Esophagus squamous epithelium (tissue), 5 donors: ENCODE measurements around the gene PTPRG. TPM values are rescaled to one million over a fixed set of nuclear protein-coding genes. Genes with fewer than 3 reads are reported as not detected.

Source experiments
- DNase-seq: peaks from one replicate; lab custom pipeline; 2025; lab: John Stamatoyannopoulos, UW
- H3K27ac ChIP-seq, 4 donors: fragments of 200-600 bp; sonication (generic); one replicate each; pipeline ENCODE4 v1.5.1; 2016 to 2019; ENCODE audit warnings: mild to moderate bottlenecking in 1 of 4
- H3K27me3 ChIP-seq, 4 donors: fragments of 200-600 bp; sonication (generic); 1 replicate in 3 of 4; 2 replicates in 1 of 4; pipeline versions ENCODE4 v1.5.1 to v1.6.0; 2017 to 2021; ENCODE audit warnings: antibody characterized with exemption in 1 of 4
- H3K36me3 ChIP-seq, 3 donors: fragments of 200-600 bp; sonication (generic); one replicate each; pipeline ENCODE4 v1.5.1; 2016 to 2019
- H3K4me1 ChIP-seq, 3 donors: fragments of 200-600 bp; sonication (generic); one replicate each; pipeline ENCODE4 v1.5.1; 2017 to 2019
- H3K4me3 ChIP-seq, 4 donors: fragments of 200-600 bp; sonication (generic); 1 replicate in 3 of 4; 2 replicates in 1 of 4; pipeline ENCODE4 v1.5.1; 2016 to 2019; ENCODE audit warnings: mild to moderate bottlenecking in 2 of 4, moderate library complexity in 1 of 4
- H3K9me3 ChIP-seq, 3 donors: fragments of 200-600 bp; sonication (generic); one replicate each; pipeline ENCODE4 v1.5.1; 2016 to 2019
- CTCF ChIP-seq, 6 experiments: fragments of 450-650 bp in 4 of 6; fragments of 200-600 bp in 2 of 6; sonication (generic) in 2 of 6; IDR thresholded peaks; one replicate each; pipeline ENCODE4 v1.5.1; 2016 to 2019; ENCODE audit warnings: antibody characterized with exemption in 6 of 6, mild to moderate bottlenecking in 4 of 6, moderate library complexity in 4 of 6
- POLR2A ChIP-seq, 4 donors: fragments of 450-650 bp; IDR thresholded peaks; one replicate each; pipeline ENCODE4 v1.6.1; 2017; ENCODE audit warnings: antibody characterized with exemption in 4 of 4, mild to moderate bottlenecking in 4 of 4, moderate library complexity in 3 of 4
- WGBS, 2 donors: methylation state at CpG; one replicate each; pipeline ENCODE4 v1.1.5; 2018; 5-methylcytosine and 5-hydroxymethylcytosine counted together
- intact Hi-C: fragments of 100-400 bp; cut with DNase I; formaldehyde crosslinking; loops from one replicate; pipeline ENCODE4 v1.15.0; 2022
- total RNA-seq, 4 donors: library from RNA; depleted of rRNA; stranded (reverse); fragments of >200 nt; gene quantifications; one replicate each; pipeline ENCODE4 v1.1.0, GENCODE V29; 2016
- donor health status: DM: yes; HTN: yes; CAD: no.

PTPRG gene
- total RNA-seq, 4 donors from 2014 or later = 3.7 to 42.2 (median 15.2) TPM

GRCh38 chr3:61565569-61565968 lies 4.2 kb downstream of the PTPRG start:
- Histone ChIP-seq H3K27me3 (peaks cover 0 to 48% (median 0%) of the 10 kb centered on the region in 4 donors), H3K4me1 (peaks cover 4 to 48% (median 12%) of the 10 kb centered on the region in 3 donors), H3K27ac (no peak overlapping the region), H3K4me3 (no peak overlapping the region), H3K9me3 (no peaks in the 10 kb centered on the region), H3K36me3 (no peaks in the 10 kb centered on the region)
- intact Hi-C loops = loop anchor here (10.0 kb wide), 2 partner anchors 289 to 619 kb away; no protein-coding TSS in a partner anchor
- DNase-seq = no peak
- WGBS, 2 donors = 51 to 72% methylated on average over 4 of the region's 4 CpGs
- no peak for TF ChIP-seq CTCF (IDR thresholded peaks at IDR 0.05)
- TF ChIP-seq POLR2A (IDR thresholded peaks at IDR 0.05) = no peak

GRCh38 chr3:61568127-61568526 lies 6.8 kb downstream of the PTPRG start:
- intact Hi-C loops = loop anchor here (10.0 kb wide), 2 partner anchors 287 to 617 kb away; no protein-coding TSS in a partner anchor
- 92 to 100% methylated on average over 1 of the region's 1 CpG for WGBS, 2 donors
- H3K4me1 ChIP-seq = peaks cover 4 to 27% (median 7%) of the 10 kb centered on the region in 3 donors

GRCh38 chr3:61569856-61570580 lies 8.6 kb downstream of the PTPRG start:
- TF ChIP-seq POLR2A (IDR thresholded peaks at IDR 0.05) (no peak), CTCF (IDR thresholded peaks at IDR 0.05) (no peak)

More at GRCh38 chr3:61568127-61568526, 6.8 kb downstream of the PTPRG start:
- no peaks in the 10 kb centered on the region for H3K9me3 ChIP-seq
- no peaks in the 10 kb centered on the region for H3K36me3 ChIP-seq
- TF ChIP-seq POLR2A (IDR thresholded peaks at IDR 0.05) (no peak), CTCF (IDR thresholded peaks at IDR 0.05) (no peak)
- no peak overlapping the region for H3K4me3 ChIP-seq
- no peak overlapping the region for H3K27ac ChIP-seq
- peaks cover 0 to 23% (median 0%) of the 10 kb centered on the region in 4 donors for H3K27me3 ChIP-seq
- no peak for DNase-seq

GRCh38 chr3:61570813-61571212 lies 9.4 kb downstream of the PTPRG start:
- WGBS, 2 donors = 80 to 94% methylated on average over 5 of the region's 5 CpGs
- intact Hi-C loops = no loop called here
- no peak for DNase-seq
- Histone ChIP-seq H3K4me1 (peaks cover 0 to 7% (median 0%) of the 10 kb centered on the region in 3 donors), H3K27me3 (peaks cover 0 to 3% (median 0%) of the 10 kb centered on the region in 4 donors), H3K27ac (no peak overlapping the region), H3K36me3 (no peaks in the 10 kb centered on the region), H3K4me3 (no peak overlapping the region), H3K9me3 (no peaks in the 10 kb centered on the region)
- TF ChIP-seq POLR2A (IDR thresholded peaks at IDR 0.05) (no peak), CTCF (IDR thresholded peaks at IDR 0.05) (no peak)

More at GRCh38 chr3:61569856-61570580, 8.6 kb downstream of the PTPRG start:
- Histone ChIP-seq H3K27ac (no peak overlapping the region), H3K27me3 (peaks cover 0 to 4% (median 0%) of the 10 kb centered on the region in 4 donors), H3K4me1 (peaks cover 0 to 8% (median 0%) of the 10 kb centered on the region in 3 donors), H3K9me3 (no peaks in the 10 kb centered on the region), H3K4me3 (no peak overlapping the region), H3K36me3 (no peaks in the 10 kb centered on the region)
- 63 to 78% methylated on average over 2 of the region's 2 CpGs for WGBS, 2 donors
- intact Hi-C loops = loop anchor here (10.0 kb wide), 2 partner anchors 285 to 615 kb away; no protein-coding TSS in a partner anchor
- DNase-seq = no peak
